ENCODE results near the gene CTDSPL2.
"Not testable (repeated sequence)": the region's sequence is repeated elsewhere in the genome, so short reads cannot be mapped to it uniquely, and the experiment has no call there.

CTDSPL2 gene

GRCh38 chr15:44489464-44489863 lies 62.0 kb downstream of the CTDSPL2 start:
- no peak for DNase-seq

GRCh38 chr15:44490622-44491021 lies 63.2 kb downstream of the CTDSPL2 start:
- DNase-seq = no peak

GRCh38 chr15:44492040-44492439 lies 64.6 kb downstream of the CTDSPL2 start:
- no peak for DNase-seq

- no peak for DNase-seq
Measured at GRCh38 chr15:44492672-44493071, 65.2 kb downstream of the CTDSPL2 start.

GRCh38 chr15:44495562-44495961 lies 68.1 kb downstream of the CTDSPL2 start:
- DNase-seq = no peak

GRCh38 chr15:44500555-44500954 lies 73.1 kb downstream of the CTDSPL2 start:
- DNase-seq = no peak

GRCh38 chr15:44501768-44502366 lies 74.4 kb downstream of the CTDSPL2 start:
- no peak for DNase-seq

GRCh38 chr15:44516436-44516835 lies 89.0 kb downstream of the CTDSPL2 start:
- no peak for DNase-seq

- DNase-seq = no peak
Measured at GRCh38 chr15:44519537-44519936, 92.1 kb downstream of the CTDSPL2 start.

GRCh38 chr15:44525018-44525417 lies 97.6 kb downstream of the CTDSPL2 start:
- DNase-seq = no peak

GRCh38 chr15:44527241-44527640 lies 99.8 kb downstream of the CTDSPL2 start:
- no peak for DNase-seq

- no peak for DNase-seq
Measured at GRCh38 chr15:44529864-44530604, 102.6 kb downstream of the CTDSPL2 start.

GRCh38 chr15:44530653-44531052 lies 103.2 kb downstream of the CTDSPL2 start:
- DNase-seq = no peak

- DNase-seq = not testable (repeated sequence)
Measured at GRCh38 chr15:44532275-44532674, 104.8 kb downstream of the CTDSPL2 start.

GRCh38 chr15:44532689-44533088 lies 105.3 kb downstream of the CTDSPL2 start:
- no peak for DNase-seq

GRCh38 chr15:44535092-44535491 lies 107.7 kb downstream of the CTDSPL2 start:
- no peak for DNase-seq

- peak; percentile 36 for DNase-seq
Measured at GRCh38 chr15:44535523-44536301, 108.3 kb downstream of the CTDSPL2 start.

- peak; percentile 79 for DNase-seq
Measured at GRCh38 chr15:44536302-44536961, 109.0 kb downstream of the CTDSPL2 start.

GRCh38 chr15:44536962-44537734 lies 109.7 kb downstream of the CTDSPL2 start, which contains the start of gene EIF3J:
Gene EIF3J (plus strand): TSS chr15:44537147. CDS start chr15:44537195, 48 bp downstream.
- peak; percentile 94 for DNase-seq

- DNase-seq = no peak
Measured at GRCh38 chr15:44537735-44538240, 110.4 kb downstream of the CTDSPL2 start.

GRCh38 chr15:44541282-44541958 lies 114.0 kb downstream of the CTDSPL2 start:
- DNase-seq = no peak

GRCh38 chr15:44542596-44542995 lies 115.2 kb downstream of the CTDSPL2 start:
- no peak for DNase-seq
